ENCODE data around the gene PXDN. TPM values are rescaled to one million over a fixed set of nuclear protein-coding genes. Genes with fewer than 3 reads are reported as not detected.

PXDN gene
- total and polyA plus RNA-seq, 2 donors (not counting 3 experiments of a cell fraction or from before 2014, with no cell fraction given) = 231 to 308 TPM

- no peak for DNase-seq (ENCODE audit: low read depth, low spot score)
- dilution Hi-C loops (cut with MboI; ENCODE audit: extremely low pct_ligation_motif_present, low sequenced_read_pairs) = no loop called here
- H2AFZ ChIP-seq (ENCODE audit: low read depth, low read length) = no peak overlapping the region
These were observed 141.9 kb downstream of the PXDN start for GRCh38 chr2:1602278-1603010.

More at GRCh38 chr2:1602278-1603010, 141.9 kb downstream of the PXDN start:
- Histone ChIP-seq H3K4me1 (ENCODE audit: control insufficient read depth, extremely low read depth, insufficient read depth, low read length) (peaks cover 22% of the 10 kb centered on the region), H3K4me2 (ENCODE audit: insufficient read depth, low read length) (no peak overlapping the region), H3K9ac (replicated peaks; ENCODE audit: extremely low read depth, insufficient read depth, low read length) (no peak overlapping the region), H3K27ac (ENCODE audit: insufficient read depth, low read depth, low read length) (no peak overlapping the region), H3K36me3 (ENCODE audit: control insufficient read depth in 2 of 2, extremely low read depth in 1 of 2, insufficient read depth in 2 of 2, low read length in 2 of 2) (no peaks in the 10 kb centered on the region), H3K9me1 (replicated peaks; ENCODE audit: control insufficient read depth, extremely low read depth, insufficient read depth, low read length) (no peaks in the 10 kb centered on the region), H3K4me3 (replicated peaks in 1 of 3; ENCODE audit: insufficient read depth in 1 of 3, low read depth in 1 of 3, low read length in 3 of 3) (no peak overlapping the region), H3K27me3 (ENCODE audit: control insufficient read depth in 2 of 2, insufficient read depth in 2 of 2, low read length in 2 of 2) (no peaks in the 10 kb centered on the region), H3K79me2 (ENCODE audit: control insufficient read depth, insufficient read depth, low read length) (no peaks in the 10 kb centered on the region), H3K9me3 (replicated peaks; ENCODE audit: control insufficient read depth, insufficient read depth, low read length) (no peaks in the 10 kb centered on the region), H4K20me1 (replicated peaks; ENCODE audit: control insufficient read depth, extremely low read depth, insufficient read depth, low read length) (no peaks in the 10 kb centered on the region)
- FAIRE-seq = no peak
- no TSS peak for BruUV-seq (replicated peaks)
- TF ChIP-seq FOS (IDR thresholded peaks at IDR 0.05; ENCODE audit: borderline replicate concordance, insufficient read depth, low read length) (no peak), POLR2A (IDR thresholded peaks at IDR 0.05; ENCODE audit: low read depth, low read length) (no peak), POLR2AphosphoS5 (IDR thresholded peaks at IDR 0.05; ENCODE audit: insufficient read depth, low read depth, low read length) (no peak), GATA2 (IDR thresholded peaks at IDR 0.05; ENCODE audit: insufficient read depth, insufficient read length, low read depth, low read length) (no peak), EZH2 (IDR thresholded peaks at IDR 0.05; ENCODE audit: borderline replicate concordance, low read depth, low read length, severe bottlenecking) (no peak), MYC (IDR thresholded peaks at IDR 0.05; ENCODE audit: low read depth, low read length) (no peak), JUN (IDR thresholded peaks at IDR 0.05; ENCODE audit: borderline replicate concordance, insufficient read depth, insufficient read length, low read depth) (no peak)
- TF ChIP-seq, protein P1, sequence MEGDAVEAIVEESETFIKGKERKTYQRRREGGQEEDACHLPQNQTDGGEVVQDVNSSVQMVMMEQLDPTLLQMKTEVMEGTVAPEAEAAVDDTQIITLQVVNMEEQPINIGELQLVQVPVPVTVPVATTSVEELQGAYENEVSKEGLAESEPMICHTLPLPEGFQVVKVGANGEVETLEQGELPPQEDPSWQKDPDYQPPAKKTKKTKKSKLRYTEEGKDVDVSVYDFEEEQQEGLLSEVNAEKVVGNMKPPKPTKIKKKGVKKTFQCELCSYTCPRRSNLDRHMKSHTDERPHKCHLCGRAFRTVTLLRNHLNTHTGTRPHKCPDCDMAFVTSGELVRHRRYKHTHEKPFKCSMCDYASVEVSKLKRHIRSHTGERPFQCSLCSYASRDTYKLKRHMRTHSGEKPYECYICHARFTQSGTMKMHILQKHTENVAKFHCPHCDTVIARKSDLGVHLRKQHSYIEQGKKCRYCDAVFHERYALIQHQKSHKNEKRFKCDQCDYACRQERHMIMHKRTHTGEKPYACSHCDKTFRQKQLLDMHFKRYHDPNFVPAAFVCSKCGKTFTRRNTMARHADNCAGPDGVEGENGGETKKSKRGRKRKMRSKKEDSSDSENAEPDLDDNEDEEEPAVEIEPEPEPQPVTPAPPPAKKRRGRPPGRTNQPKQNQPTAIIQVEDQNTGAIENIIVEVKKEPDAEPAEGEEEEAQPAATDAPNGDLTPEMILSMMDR (IDR thresholded peaks at IDR 0.05; ENCODE audit: extremely low read depth in 1 of 2, insufficient read depth in 1 of 2, low read depth in 1 of 2, low read length in 2 of 2) = no peak
- TF ChIP-seq, protein P2, sequence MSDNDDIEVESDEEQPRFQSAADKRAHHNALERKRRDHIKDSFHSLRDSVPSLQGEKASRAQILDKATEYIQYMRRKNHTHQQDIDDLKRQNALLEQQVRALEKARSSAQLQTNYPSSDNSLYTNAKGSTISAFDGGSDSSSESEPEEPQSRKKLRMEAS (IDR thresholded peaks at IDR 0.05; ENCODE audit: insufficient read depth, insufficient read length) = no peak
- intact Hi-C loops (cut with micrococcal nuclease) = no loop called here
- CTCF ChIA-PET = interaction anchor here (0.8 kb wide), 1 partner anchor 52 kb away, joined by 3 read pairs; no protein-coding TSS in a partner anchor
- POLR2A ChIA-PET = no interaction called here
